Stimulated activated CD8-positive, alpha-beta memory T cell treated with anti-CD3 and anti-CD28 coated beads, Interleukin-15, amount 100 ng/mL, for 4 hours (primary cell): ENCODE measurements around the gene FUS.
"Not testable (repeated sequence)": the region's sequence is repeated elsewhere in the genome, so short reads cannot be mapped to it uniquely, and the experiment has no call there.

Source experiments
- DNase-seq, 2 donors: peaks; one replicate each; pipeline ENCODE4 v3.0.0-alpha.2; 2020; ENCODE audit warnings: low read depth in 2 of 2

Gene FUS

DNA sequence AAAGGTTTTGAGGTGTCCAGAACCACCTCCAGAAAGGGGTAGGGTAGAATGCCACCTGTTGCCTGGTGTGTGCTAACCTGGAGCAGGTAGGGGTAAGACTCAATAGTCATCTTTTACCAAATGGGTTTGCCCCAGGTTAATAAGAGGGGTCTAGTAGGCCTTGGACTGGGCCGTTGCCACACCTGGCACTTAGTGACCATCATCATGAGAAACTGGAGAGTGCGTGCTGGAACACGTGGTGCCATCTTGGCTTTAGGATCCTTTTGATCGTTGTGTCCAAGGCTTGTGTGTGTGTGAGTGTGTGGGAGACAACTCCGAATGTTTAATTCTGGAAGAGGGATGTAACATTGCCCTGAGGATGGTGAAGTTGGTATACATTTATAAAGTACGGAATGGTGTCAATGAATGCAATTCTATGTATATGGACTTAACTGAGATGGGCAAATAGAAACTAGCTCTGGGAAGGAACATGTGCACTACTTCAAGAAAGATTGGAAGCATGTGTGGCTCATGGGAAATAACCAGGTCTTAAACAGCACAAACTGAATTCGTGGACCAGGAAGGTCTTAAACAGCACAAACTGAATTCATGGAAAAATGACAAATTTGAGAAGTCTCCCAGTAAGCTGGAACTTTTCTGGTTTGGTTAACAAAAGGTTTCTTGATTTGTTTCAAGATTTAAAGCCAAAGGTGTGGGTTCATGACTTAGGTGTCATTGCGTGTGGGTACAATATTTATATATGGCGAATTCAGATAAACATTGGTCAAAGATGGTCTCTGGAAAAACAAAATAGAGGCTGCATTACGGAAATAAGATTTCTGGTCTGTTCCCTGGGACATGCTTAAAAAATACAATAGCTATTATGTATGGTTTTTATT lies 7.2 kb downstream of the FUS start:
- no peak for DNase-seq

DNA sequence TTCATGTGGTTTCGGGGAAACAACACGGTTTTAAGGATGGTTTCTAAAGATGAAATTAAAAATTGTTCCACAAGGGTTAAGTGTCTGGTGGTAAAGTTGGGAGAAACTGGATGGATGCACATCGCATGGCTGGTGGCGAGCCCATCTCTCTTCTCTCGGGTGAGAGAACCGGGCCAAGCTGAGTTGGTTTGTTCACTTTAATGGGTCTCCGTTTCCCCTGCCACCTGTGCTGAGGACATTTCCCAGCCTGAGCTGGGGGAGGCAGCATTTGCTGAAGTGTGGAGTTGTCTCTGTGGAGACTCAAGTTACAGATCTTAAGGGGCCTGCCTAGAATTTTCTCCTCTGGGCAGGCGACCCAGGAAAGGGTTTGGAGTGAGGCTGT lies 7.9 kb downstream of the FUS start:
- no peak for DNase-seq

DNA sequence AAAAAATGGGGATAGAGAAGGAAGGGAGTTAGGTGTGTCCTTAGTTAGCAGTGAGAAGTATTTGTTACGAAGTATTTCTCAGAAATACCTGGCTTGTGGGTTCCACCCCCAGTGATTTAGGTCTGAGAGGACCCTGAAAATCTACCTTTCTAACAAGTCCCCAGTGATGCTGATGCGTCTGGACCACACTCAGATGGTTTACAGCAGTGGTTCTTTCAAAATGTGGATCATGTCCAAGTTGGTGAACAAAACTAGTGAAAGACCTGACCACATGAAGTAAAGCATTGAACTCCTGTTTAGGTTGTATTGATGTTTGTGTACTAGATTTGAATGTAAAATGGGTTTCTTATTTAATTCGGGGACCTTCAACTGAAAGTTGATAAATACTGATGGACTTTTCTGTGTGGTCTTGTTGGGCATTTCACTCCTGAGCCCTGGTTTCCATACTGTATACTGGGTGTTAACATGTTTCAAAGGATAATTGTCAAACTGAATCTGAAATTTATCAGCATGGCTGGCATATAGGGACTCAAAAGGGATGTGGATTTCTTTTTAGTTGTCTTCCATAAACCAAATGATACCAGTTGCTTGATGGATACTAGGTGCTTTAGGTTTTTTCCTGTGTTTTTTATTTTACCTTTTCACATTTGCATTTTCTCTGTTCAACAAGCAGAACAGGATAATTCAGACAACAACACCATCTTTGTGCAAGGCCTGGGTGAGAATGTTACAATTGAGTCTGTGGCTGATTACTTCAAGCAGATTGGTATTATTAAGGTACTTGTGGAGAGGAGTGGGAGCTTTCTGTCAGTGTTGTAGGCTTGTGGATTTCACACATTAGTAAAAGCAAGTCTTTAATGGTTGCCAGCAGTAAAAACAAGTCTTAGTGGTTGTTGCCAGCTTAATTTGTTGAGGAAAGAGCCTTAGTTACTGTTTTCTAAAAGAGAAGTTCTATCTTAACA lies 8.8 kb downstream of the FUS start:
- DNase-seq = no peak

DNA sequence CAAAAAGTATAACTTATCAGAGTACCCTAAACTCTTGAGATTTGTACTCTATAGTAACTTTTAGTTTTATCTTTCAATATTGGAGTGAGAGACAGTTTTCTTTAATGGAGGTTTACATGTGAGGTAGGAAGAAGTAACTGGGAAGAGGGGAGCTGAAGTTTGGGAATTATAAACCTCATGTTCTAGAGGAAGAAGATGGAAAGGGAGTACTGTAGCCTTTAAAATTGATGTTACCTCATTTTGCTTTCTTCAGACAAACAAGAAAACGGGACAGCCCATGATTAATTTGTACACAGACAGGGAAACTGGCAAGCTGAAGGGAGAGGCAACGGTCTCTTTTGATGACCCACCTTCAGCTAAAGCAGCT lies 9.5 kb downstream of the FUS start:
- DNase-seq = no peak

DNA sequence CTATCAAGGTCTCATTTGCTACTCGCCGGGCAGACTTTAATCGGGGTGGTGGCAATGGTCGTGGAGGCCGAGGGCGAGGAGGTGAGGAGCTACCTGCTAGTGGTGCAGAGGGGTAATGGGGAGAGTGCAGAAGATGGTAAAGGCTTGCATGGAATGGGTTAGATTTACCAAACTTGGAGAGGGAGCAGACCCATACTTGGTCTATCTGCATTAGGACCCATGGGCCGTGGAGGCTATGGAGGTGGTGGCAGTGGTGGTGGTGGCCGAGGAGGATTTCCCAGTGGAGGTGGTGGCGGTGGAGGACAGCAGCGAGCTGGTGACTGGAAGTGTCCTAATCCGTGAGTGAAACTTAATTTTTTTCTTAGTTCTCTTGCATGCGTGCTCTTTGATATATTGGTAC lies 10.1 kb downstream of the FUS start:
- no peak for DNase-seq

DNA sequence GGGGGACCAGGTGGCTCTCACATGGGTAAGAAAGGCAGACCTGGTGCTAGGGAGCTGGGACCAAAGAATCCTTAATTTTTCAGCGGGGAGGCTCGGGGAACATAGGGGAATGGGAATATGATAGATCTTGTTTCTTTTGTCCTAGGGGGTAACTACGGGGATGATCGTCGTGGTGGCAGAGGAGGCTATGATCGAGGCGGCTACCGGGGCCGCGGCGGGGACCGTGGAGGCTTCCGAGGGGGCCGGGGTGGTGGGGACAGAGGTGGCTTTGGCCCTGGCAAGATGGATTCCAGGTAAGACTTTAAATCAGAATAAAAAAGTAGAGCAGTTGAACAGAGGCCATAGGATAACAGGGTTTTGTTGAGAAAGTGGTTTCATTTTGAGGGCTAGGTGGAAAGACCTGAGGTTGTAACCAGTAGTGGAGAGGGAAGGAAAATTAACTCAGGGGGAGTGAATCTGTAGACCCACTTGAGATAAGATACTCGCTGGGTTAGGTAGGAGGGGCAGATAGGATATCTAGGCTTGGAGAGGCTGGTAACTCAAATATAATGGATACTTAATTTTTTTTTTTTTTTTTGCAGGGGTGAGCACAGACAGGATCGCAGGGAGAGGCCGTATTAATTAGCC lies 11.0 kb downstream of the FUS start:
- DNase-seq = no peak

DNA sequence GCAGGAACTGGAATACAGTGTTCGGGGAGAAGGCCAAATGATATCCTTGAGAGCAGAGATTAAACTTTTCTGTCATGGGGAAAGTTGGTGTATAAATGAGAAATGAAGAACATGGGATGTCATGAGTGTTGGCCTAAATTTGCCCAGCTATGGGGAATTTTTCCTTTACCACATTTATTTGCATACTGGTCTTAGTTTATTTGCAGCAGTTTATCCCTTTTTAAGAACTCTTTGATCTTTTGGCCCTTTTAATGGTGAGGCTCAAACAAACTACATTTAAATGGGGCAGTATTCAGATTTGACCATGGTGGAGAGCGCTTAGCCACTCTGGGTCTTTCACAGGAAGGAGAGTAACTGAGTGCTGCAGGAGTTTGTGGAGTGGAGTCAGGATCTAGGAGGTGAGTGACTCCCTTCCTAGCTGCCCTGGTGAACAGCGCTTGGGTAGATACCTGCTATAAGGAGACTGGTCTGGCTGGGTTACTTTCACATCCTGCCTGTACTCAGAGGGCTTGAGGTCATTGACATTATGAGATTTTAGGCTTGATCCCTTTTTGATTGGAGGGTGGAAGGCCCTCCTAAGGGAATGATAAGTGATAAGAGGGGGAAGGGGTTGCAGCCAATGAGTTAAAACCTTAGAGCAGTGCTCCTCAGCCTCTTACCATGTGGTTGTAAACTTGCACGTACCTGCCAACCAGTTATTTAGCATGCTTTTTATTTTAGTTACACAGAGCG lies 11.9 kb downstream of the FUS start:
- no peak for DNase-seq

DNA sequence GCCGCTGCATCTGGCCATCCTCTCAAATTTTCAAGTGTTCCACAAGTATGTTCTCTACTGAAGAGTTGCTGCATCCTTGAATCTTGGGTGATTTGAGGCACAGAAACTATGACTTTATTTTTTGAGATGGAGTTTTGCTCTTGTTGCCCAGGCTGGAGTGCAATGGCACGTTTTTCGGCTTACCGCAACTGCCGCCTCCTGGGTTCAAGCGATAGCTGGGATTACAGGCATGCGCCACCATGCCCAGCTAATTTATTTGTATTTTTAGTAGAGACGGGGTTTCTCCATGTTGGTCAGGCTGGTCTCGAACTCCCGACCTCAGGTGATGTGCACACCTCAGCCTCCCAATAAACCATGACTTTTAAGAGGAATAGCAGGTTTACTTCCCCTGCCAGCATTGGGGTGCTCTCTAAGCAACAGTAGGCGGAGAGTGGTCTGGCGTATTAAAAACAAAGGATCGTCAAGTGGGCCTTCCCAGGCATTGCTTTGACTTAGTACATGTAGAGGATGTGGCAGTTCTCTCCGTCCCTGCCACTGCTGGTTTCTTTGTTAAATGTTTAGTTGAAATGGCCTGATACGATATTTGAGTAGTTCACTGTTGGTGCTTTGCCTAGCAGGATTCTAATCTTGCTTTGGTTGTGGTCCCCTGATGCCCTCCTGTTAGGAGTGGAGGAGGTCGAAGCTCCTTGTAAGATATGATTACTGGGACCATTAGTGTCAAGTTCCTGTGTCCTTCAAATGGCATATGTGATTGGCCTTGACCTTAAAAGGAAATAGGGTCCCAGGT lies 13.1 kb downstream of the FUS start:
- no peak for DNase-seq

DNA sequence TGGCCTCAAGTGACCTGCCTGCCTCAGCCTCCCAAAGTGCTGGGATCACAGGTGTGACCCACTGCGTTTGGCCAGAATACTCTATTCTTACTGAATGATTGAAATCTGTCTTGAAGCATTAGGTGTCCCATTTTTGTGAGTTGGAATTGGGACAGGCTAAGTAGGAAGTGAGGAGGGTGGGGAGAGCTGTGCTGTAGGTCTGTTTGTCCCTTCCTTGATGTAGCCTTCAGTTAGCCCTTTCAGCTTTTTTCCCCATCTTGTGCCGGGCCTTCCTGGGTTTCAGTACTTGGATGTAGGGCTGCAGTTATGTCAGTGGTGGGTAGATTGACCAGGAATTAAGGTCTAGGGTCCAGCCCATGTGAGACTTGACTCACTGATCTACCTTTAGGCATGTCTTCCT lies 13.9 kb downstream of the FUS start:
- DNase-seq = no peak

DNA sequence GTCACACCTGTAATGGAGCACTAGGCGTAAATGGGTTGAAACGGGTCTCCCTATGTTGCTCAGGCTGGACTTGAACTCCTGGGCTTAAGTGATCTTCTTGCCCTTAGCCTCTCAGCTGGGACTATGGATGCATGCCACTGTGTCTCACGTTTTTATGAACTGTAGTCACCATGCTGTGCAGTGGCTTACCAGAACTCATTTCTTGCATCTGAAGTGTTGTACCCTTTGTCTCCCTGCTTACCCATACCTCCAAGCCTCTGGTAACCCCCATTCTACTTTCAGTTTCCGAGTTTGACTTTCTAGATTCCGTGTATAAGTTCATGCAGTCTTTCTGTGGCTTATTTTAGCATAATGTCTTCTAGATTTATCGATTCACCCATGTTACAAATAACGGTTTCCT lies 15.0 kb downstream of the FUS start:
- no peak for DNase-seq

DNA sequence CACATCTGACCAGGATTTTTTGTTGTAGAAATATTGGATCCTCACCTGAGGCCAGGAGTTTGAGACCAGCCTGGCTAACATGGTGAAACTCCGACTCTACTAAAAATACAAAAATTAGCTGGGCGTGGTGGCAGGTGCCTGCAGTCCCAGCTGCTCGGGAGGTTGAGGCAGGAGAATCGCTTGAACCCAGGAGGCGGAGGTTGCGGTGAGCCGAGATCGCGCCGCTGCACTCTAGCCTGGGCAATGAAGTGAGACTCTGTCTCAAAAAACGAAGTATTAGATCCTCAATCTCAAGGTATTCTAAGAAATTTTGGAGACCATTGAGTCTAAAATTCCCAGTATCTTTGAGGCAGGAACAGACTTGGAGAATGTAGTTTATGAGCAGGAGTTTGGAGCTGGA lies 15.9 kb downstream of the FUS start:
- DNase-seq = not testable (repeated sequence)

DNA sequence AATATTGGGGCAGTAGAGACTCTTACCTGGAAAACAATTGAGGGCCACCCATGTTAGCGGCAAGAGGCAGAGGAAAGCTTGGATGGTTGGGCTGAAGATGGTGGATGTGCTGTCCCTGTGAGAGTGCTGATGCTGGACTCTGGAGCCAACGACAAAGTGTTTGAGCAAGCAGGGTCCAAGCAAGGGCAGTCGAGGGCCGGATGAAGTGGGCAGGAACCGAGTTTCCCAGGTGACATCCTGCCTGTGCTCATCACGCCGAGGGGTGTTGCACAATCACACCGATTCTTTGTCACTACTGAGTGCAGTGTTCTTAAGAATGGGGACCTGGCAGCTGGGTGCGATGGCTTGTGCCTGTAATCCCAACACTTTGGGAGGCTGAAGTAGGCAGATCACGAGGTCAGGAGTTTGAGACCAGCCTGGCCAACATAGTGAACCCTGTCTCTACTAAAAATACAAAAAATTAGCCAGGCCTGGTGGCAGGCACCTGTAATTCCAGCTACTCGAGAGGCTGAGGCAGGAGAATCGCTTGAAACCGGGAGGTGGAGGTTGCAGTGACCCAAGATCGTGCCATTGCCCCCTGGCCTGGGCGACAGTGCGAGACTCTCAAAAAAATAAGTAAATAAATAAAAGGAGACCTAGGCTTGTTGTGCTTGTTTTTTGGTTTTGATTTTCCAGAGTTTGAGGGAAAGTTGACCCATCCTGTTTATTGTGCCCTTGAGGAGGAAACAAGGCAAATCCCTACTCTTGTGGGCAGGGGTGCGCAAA lies 16.6 kb downstream of the FUS start:
- no peak for DNase-seq

DNA sequence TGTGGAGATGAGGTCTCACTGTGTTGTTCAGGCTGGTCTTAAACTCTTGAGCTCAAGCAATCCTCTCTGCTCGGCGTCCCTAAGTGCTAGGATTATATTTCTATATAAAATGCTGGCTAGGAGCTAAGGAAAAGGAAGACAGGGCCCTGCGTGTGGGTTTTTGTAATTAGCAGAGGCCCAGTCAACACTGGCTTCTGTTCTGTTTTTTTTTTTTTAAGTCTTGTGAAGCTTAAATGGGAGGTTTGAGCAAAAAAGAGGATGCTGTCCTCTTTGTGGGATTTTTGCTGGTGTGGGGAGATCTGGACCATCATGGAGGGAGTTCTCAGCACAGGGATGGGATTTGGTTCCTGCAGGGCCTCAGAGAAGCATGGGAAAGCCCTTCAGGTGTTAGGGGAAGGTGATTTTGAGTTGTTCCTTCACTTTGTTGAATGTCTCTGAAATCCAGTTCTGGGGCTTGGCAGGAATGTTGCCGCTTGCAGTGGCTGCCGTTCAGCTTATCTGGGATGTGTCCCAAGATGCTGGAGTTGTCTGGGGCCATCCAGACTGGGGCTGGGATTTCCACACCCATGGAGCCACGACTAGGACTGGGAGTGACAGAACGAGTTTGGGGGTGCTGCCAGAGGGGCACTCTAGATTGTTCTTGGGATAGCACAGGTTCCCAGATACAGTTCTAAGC lies 18.4 kb downstream of the FUS start:
- DNase-seq = no peak

DNA sequence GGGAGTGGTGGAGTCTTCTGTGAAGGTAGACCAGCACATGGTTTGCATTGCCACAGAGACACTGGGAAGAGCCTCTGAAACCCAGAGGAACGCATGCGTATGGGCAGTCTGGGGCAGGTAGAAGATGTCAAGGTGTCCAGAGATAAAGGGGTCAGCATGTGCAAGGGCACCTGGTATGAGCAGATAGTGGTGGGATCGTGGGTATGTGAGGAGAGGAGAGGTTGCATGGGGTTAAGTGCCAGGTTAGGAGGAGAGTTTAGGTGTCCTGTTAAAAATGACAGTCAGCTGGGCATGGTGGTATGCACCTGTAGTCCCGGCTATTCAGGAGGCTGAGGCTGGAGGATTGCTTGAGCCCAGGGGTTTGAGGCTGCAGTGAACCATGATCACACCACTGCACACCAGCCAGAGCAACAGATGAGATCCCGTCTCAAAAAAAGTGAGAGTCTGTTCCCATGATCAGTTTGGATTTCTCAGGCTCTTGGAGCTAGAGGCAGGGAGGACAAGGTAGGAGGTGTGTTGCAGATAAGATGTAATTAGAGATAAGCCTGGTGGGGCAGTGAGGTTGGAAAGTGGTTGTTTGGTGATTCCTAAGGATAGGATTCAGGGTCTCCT lies 19.6 kb downstream of the FUS start:
- DNase-seq = no peak

DNA sequence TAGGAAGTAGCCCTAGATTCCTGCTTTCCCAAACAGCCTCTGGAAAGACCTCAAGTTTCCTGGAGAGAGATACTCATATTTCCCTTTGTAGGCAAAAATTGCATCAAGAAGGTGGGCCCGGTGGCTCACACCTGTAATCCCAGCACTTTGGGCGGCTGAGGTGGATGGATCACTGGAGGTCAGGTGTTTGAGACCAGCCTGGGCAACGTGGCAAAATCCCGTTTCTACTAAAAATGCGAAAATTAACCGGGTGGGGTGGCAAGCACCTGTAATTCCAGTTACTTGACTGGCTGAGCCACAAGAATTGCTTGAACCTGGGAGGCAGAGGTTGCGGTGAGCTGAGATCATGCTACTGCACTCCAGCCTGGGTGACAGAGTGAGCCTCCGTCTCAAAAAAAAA lies 20.2 kb downstream of the FUS start:
- DNase-seq = not testable (repeated sequence)

DNA sequence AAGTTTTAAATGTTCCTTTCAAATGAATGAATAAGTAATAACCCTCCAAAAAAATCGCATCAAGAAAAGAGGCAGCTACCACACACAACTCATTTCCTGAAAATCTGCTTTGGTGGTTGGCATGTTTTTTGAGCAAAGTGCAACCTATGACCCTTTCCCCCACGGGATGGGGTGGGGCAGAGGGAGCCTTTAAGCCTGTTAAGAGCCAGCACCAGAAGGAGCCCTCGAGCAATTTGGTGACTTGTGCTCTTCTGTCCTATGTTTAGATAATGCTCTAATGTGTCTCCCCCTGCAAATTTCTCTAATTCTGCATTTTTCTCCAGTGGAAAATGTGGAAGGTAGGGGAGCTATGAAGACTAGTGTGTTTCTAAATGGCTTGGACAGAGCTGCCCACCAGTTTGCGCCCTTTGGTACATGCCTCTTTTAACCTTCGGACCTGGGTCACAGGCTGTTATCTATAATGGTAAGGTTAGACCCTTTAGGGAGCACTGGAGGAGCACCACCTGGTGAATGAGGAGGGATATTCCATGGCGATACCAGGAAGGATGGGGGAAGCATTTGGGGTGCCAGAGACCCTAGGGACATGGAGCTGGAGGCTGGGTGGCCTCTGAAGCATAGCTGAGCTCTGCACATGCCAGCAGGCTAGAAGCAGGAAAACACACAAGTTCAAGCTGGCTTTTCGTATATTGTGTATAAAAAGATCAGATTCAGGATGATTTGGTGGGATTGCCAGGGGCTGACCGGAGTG lies 21.1 kb downstream of the FUS start:
- DNase-seq = no peak

DNA sequence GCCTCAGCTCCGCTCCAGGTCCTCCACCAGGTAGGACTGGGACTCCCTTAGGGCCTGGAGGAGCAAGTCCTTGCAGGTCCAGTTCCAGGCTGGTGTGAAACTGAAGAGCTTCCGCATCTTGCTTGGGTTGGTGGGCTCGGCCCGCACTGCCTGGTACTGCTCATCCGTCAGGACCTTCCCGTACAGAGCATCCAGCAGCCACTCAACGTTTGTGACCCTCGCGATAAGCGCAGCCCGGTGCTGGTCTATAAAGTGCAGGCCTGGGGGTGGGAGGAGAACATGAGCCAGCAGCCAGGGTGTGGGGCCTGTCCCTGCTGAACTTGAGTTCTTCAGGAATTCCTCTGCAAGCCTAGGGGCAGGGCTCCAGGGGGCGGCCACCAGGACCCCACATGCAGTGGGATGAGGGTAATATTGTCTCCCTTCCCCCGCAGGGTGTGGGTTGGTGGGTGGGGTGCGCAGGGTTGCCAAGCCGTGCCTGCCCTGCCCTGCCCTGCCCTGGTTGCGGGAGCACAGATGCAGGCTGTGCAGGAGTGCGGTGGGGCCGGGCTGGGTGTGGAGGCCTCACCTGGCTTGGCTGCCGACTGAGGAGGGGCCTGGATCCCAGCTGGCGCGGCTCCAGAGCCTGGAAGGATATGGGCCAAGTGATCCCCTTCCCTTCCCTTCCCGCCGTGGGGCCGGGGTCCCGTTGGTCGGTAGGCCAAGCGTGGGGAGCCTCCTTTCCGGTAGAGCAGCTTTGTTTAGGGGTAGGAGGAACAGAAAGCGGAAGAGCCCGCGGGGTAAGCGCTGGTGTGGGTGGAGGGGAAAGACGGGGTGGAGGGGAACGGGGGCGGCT lies 21.9 kb downstream of the FUS start:
- no peak for DNase-seq
